ENCODE data around the gene DVL3.
A peak's percentile ranks its signal among the peaks of the same experiment; 100 is the strongest.
"Not testable (repeated sequence)": the region's sequence is repeated elsewhere in the genome, so short reads cannot be mapped to it uniquely, and the experiment has no call there.

DVL3 gene

DNA sequence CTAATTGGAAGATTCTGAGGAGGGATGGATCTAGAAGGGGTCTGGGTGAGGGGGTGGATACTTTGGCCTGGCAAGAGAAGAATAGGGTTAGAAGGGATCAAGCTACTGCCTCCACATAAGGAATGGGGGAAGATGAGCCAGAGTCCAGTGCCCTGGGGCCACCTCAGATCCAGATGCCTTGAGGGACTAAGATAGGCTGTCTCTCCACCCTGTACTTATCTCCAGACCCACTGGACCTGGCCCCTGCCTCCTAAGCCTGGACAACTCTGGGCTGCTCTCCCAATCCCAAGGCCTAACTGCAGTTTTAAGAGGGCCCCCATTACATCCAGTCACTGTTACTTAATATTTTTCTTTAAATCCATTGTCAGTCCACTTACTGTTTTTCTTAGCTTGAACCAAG lies 2.0 kb downstream of the DVL3 start:
- Histone ChIP-seq H3K79me1 (replicated peaks; ENCODE audit: low read length, poor library complexity, severe bottlenecking) (peaks cover 1% of the 10 kb centered on the region), H3K27me3 (ENCODE audit: control insufficient read depth in 1 of 2, insufficient read depth in 1 of 2, low read length in 2 of 2) (no peaks in the 10 kb centered on the region), H2BK12ac (ENCODE audit: low read length in 2 of 2) (no peak overlapping the region), H3K4ac (ENCODE audit: low read depth in 1 of 2, low read length in 2 of 2) (no peak overlapping the region), H3K9me3 (ENCODE audit: control insufficient read depth, low read length) (no peaks in the 10 kb centered on the region), H3K14ac (ENCODE audit: low read length in 2 of 2) (no peak overlapping the region), H4K91ac (ENCODE audit: low read length) (no peak overlapping the region), H3K36me3 (ENCODE audit: control insufficient read depth in 1 of 2, insufficient read depth in 2 of 2, low read depth in 1 of 2, low read length in 2 of 2) (peaks cover 5% of the 10 kb centered on the region in 2 experiments), H3K4me1 (ENCODE audit: control insufficient read depth, insufficient read depth, low read depth, low read length) (peaks cover 19% of the 10 kb centered on the region), H3K9ac (ENCODE audit: low read length) (peak overlapping the region; percentile 97), H2BK15ac (ENCODE audit: low read depth, poor library complexity, severe bottlenecking) (no peak overlapping the region), H2AK5ac (ENCODE audit: low read length, severe bottlenecking) (peak overlapping the region; percentile 69), H3K27ac (ENCODE audit: low read length, poor library complexity, severe bottlenecking) (peak overlapping the region; percentile 76), H2BK120ac (ENCODE audit: low read depth, low read length) (no peak overlapping the region), H3K4me3 (ENCODE audit: insufficient read depth in 1 of 2, low read depth in 1 of 2, low read length in 2 of 2) (peak overlapping the region; percentile 83 to 88), H2AFZ (ENCODE audit: low read depth, low read length) (no peak overlapping the region), H3K18ac (ENCODE audit: low read depth in 1 of 2, low read length in 2 of 2) (peak overlapping the region in 1 of 2 experiments; percentile 95), H4K8ac (ENCODE audit: low read length) (peak overlapping the region; percentile 4), H2BK5ac (ENCODE audit: low read depth, low read length, poor library complexity, severe bottlenecking) (no peak overlapping the region), H3K23ac (ENCODE audit: low read length in 2 of 2) (no peak overlapping the region), H3K4me2 (ENCODE audit: low read length, poor library complexity, severe bottlenecking) (peak overlapping the region; percentile 89)
- no peak for DNase-seq

DNA sequence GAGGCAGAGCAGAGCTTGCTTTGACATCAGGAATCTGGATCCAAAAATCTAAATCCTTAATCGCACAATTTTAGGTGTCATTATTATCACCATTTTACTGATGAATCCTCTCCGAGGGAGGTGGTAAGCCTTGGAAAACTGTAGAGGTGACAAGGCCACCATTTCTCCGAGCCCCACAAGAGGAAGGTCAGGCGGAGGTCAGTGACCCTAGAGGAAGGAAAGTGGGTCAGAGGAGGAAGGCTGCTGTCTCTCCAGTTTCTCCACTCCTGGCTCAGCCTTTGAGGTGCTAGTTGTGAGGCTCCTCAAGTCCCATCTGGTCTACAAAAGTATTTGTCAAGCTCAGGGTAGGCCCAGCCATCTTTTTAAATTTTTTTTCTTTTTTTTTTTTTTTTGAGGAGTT lies 3.2 kb downstream of the DVL3 start:
- Histone ChIP-seq H2AK5ac (ENCODE audit: low read length, severe bottlenecking) (no peak overlapping the region), H2BK15ac (ENCODE audit: low read depth, poor library complexity, severe bottlenecking) (peak overlapping the region; percentile 48), H3K4ac (ENCODE audit: low read depth in 1 of 2, low read length in 2 of 2) (no peak overlapping the region), H2AFZ (ENCODE audit: low read depth, low read length) (no peak overlapping the region), H3K79me1 (replicated peaks; ENCODE audit: low read length, poor library complexity, severe bottlenecking) (peaks cover 1% of the 10 kb centered on the region), H3K9me3 (ENCODE audit: control insufficient read depth, low read length) (no peaks in the 10 kb centered on the region), H3K4me2 (ENCODE audit: low read length, poor library complexity, severe bottlenecking) (no peak overlapping the region), H3K14ac (ENCODE audit: low read length in 2 of 2) (no peak overlapping the region), H3K18ac (ENCODE audit: low read depth in 1 of 2, low read length in 2 of 2) (no peak overlapping the region), H3K9ac (ENCODE audit: low read length) (peak overlapping the region; percentile 97), H2BK12ac (ENCODE audit: low read length in 2 of 2) (no peak overlapping the region), H3K4me1 (ENCODE audit: control insufficient read depth, insufficient read depth, low read depth, low read length) (peaks cover 22% of the 10 kb centered on the region), H4K8ac (ENCODE audit: low read length) (no peak overlapping the region), H2BK120ac (ENCODE audit: low read depth, low read length) (no peak overlapping the region), H2BK5ac (ENCODE audit: low read depth, low read length, poor library complexity, severe bottlenecking) (no peak overlapping the region), H3K4me3 (ENCODE audit: insufficient read depth in 1 of 2, low read depth in 1 of 2, low read length in 2 of 2) (peak overlapping the region in 1 of 2 experiments; percentile 83), H3K36me3 (ENCODE audit: control insufficient read depth in 1 of 2, insufficient read depth in 2 of 2, low read depth in 1 of 2, low read length in 2 of 2) (peaks cover 8 to 12% of the 10 kb centered on the region in 2 experiments), H3K27ac (ENCODE audit: low read length, poor library complexity, severe bottlenecking) (no peak overlapping the region), H4K91ac (ENCODE audit: low read length) (no peak overlapping the region), H3K23ac (ENCODE audit: low read length in 2 of 2) (no peak overlapping the region), H3K27me3 (ENCODE audit: control insufficient read depth in 1 of 2, insufficient read depth in 1 of 2, low read length in 2 of 2) (no peaks in the 10 kb centered on the region)
- 81% methylated on average over 3 of the region's 4 CpGs for WGBS
- no peak for DNase-seq

DNA sequence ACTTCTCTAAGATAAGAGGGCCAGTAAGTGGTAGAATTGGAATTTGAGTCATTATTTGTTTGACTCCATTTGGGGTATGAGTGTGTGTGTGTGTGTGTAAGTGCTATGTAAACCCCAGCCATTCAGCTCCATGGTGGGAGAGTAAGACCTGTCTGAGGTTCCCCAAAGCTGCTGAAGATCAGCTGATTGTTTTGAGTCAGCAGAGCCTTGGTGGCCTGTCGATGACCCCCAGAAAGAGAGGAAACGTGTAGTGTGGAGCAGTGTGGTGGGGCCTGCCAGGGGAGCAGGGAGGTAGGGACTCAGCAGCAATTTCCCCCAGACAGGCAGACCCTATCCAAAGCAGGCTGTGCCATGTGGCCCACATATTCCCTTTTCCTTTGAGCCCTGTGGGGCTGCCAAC lies 5.3 kb downstream of the DVL3 start:
- Histone ChIP-seq H2BK120ac (ENCODE audit: low read depth, low read length) (no peak overlapping the region), H3K4ac (ENCODE audit: low read depth in 1 of 2, low read length in 2 of 2) (no peak overlapping the region), H3K14ac (ENCODE audit: low read length in 2 of 2) (no peak overlapping the region), H3K27ac (ENCODE audit: low read length, poor library complexity, severe bottlenecking) (no peak overlapping the region), H3K9me3 (ENCODE audit: control insufficient read depth, low read length) (no peaks in the 10 kb centered on the region), H3K9ac (ENCODE audit: low read length) (peak overlapping the region; percentile 59), H3K36me3 (ENCODE audit: control insufficient read depth in 1 of 2, insufficient read depth in 2 of 2, low read depth in 1 of 2, low read length in 2 of 2) (peaks cover 29 to 32% of the 10 kb centered on the region in 2 experiments), H2AFZ (ENCODE audit: low read depth, low read length) (no peak overlapping the region), H3K18ac (ENCODE audit: low read depth in 1 of 2, low read length in 2 of 2) (no peak overlapping the region), H3K4me1 (ENCODE audit: control insufficient read depth, insufficient read depth, low read depth, low read length) (peaks cover 18% of the 10 kb centered on the region), H3K23ac (ENCODE audit: low read length in 2 of 2) (no peak overlapping the region), H3K4me2 (ENCODE audit: low read length, poor library complexity, severe bottlenecking) (no peak overlapping the region), H3K27me3 (ENCODE audit: control insufficient read depth in 1 of 2, insufficient read depth in 1 of 2, low read length in 2 of 2) (no peaks in the 10 kb centered on the region), H3K79me1 (replicated peaks; ENCODE audit: low read length, poor library complexity, severe bottlenecking) (peaks cover 11% of the 10 kb centered on the region), H4K91ac (ENCODE audit: low read length) (no peak overlapping the region), H2BK5ac (ENCODE audit: low read depth, low read length, poor library complexity, severe bottlenecking) (no peak overlapping the region), H4K8ac (ENCODE audit: low read length) (no peak overlapping the region), H3K4me3 (ENCODE audit: insufficient read depth in 1 of 2, low read depth in 1 of 2, low read length in 2 of 2) (peak overlapping the region in 1 of 2 experiments; percentile 58), H2BK15ac (ENCODE audit: low read depth, poor library complexity, severe bottlenecking) (no peak overlapping the region), H2AK5ac (ENCODE audit: low read length, severe bottlenecking) (peak overlapping the region; percentile 30), H2BK12ac (ENCODE audit: low read length in 2 of 2) (no peak overlapping the region)
- WGBS = 86% methylated on average over 2 of the region's 2 CpGs
- no peak for DNase-seq

DNA sequence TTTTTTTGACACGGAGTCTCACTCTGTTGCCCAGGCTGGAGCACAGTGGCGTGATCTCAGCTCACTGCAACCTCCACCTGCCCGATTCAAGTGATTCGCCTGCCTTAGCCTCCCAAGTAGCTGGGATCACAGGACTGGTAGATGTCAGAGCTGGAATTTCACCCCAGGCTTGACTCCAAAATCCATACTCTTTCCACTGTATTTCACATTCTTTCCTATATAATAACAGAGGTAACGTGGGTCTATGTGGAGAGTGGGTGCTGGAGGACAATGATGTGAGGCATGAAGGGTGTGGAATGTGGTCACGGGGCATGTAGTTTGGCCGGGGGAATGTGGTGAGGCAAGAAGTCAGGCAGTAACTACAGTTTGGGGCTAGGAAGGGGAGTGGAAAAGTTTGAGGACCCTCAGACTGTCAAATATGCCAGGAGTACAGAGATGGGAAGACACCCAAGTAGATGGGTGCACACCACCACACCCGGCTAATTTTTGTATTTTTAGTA lies 7.4 kb downstream of the DVL3 start:
- not testable (repeated sequence) for H3K27ac ChIP-seq (ENCODE audit: low read length, poor library complexity, severe bottlenecking); H2BK5ac ChIP-seq (ENCODE audit: low read depth, low read length, poor library complexity, severe bottlenecking); H3K4me2 ChIP-seq (ENCODE audit: low read length, poor library complexity, severe bottlenecking); DNase-seq; H2BK12ac ChIP-seq (ENCODE audit: low read length in 2 of 2); H2BK15ac ChIP-seq (ENCODE audit: low read depth, poor library complexity, severe bottlenecking); H3K23ac ChIP-seq (ENCODE audit: low read length in 2 of 2); H3K4me3 ChIP-seq (ENCODE audit: insufficient read depth in 1 of 2, low read depth in 1 of 2, low read length in 2 of 2); H3K18ac ChIP-seq (ENCODE audit: low read depth in 1 of 2, low read length in 2 of 2); H2AK5ac ChIP-seq (ENCODE audit: low read length, severe bottlenecking); H3K9ac ChIP-seq (ENCODE audit: low read length); H4K8ac ChIP-seq (ENCODE audit: low read length); H2BK120ac ChIP-seq (ENCODE audit: low read depth, low read length); H3K14ac ChIP-seq (ENCODE audit: low read length in 2 of 2); H3K4ac ChIP-seq (ENCODE audit: low read depth in 1 of 2, low read length in 2 of 2); H4K91ac ChIP-seq (ENCODE audit: low read length); H3K27me3 ChIP-seq (ENCODE audit: control insufficient read depth in 1 of 2, insufficient read depth in 1 of 2, low read length in 2 of 2); H3K9me3 ChIP-seq (ENCODE audit: control insufficient read depth, low read length); H2AFZ ChIP-seq (ENCODE audit: low read depth, low read length)
- Histone ChIP-seq H3K4me1 (ENCODE audit: control insufficient read depth, insufficient read depth, low read depth, low read length) (peaks cover 18% of the 10 kb centered on the region), H3K79me1 (replicated peaks; ENCODE audit: low read length, poor library complexity, severe bottlenecking) (peaks cover 17% of the 10 kb centered on the region), H3K36me3 (ENCODE audit: control insufficient read depth in 1 of 2, insufficient read depth in 2 of 2, low read depth in 1 of 2, low read length in 2 of 2) (peaks cover 47 to 54% of the 10 kb centered on the region in 2 experiments)
- 82% methylated on average over 7 of the region's 8 CpGs for WGBS

Measured in mesenchymal stem cell (in vitro differentiated cells and primary cell).